Ovary (tissue), 3 donors: ENCODE measurements around the gene OR6B3.

ENCODE experiments used
- POLR2A ChIP-seq: fragments of 450-650 bp; IDR thresholded peaks from one replicate; pipeline ENCODE4 v1.6.1; 2017; ENCODE audit warnings: antibody characterized with exemption, mild to moderate bottlenecking, moderate library complexity
- TF ChIP-seq, protein P1 (sequence below), 3 donors: fragments of 450-650 bp in 2 of 3; fragments of 200-600 bp in 1 of 3; IDR thresholded peaks; one replicate each; pipeline versions ENCODE4 v1.5.1 to v1.8.0; 2016 to 2022; ENCODE audit warnings: antibody characterized with exemption in 3 of 3, mild to moderate bottlenecking in 1 of 3
- donor health status: DM: no; HTN: no; CAD: no.

DNA sequence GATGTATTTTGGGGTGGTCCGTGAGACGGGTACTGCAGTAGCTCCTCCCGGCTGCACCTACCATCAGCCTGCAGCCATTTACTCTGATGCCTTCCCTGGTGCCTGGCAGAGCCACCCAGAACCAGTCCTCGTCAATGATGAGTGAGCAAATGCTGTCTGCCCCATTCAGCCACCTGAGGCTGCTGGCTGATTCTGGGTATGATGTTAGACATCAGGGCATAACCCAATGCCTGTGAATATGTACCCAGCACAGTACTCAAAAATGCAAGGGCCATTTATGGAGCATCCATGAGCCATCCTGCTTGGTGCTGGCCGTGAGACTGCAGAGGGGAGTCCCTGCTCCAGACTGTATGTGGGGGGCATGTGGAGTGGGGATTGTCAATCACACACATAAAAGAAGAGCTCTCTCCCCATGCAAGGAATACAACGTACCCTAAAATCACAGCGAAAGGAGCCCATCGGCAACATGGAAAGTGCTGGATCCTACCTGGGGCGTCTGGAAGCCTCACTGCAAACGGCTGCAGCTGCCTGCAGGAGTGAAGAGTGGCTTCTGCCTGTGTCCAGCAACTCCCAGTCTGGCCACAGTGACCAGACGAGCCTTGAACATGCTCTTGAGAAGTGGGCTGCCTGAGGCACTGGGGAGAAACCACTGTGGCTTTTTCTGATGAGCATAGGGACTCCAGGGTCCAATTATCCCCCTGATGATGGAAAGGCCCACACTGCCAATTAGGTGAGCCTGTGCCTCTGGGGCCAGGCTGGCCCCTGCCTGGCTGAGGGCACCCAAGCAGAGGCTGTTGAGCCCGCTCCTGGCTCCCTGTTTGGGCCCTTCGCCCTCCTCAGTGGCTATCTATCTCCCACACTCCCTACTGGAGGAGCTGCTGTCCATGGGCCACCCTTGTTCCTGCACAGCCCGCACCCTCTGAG, 20.7 kb downstream of the OR6B3 start:
- TF ChIP-seq, protein P1, sequence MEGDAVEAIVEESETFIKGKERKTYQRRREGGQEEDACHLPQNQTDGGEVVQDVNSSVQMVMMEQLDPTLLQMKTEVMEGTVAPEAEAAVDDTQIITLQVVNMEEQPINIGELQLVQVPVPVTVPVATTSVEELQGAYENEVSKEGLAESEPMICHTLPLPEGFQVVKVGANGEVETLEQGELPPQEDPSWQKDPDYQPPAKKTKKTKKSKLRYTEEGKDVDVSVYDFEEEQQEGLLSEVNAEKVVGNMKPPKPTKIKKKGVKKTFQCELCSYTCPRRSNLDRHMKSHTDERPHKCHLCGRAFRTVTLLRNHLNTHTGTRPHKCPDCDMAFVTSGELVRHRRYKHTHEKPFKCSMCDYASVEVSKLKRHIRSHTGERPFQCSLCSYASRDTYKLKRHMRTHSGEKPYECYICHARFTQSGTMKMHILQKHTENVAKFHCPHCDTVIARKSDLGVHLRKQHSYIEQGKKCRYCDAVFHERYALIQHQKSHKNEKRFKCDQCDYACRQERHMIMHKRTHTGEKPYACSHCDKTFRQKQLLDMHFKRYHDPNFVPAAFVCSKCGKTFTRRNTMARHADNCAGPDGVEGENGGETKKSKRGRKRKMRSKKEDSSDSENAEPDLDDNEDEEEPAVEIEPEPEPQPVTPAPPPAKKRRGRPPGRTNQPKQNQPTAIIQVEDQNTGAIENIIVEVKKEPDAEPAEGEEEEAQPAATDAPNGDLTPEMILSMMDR (IDR thresholded peaks at IDR 0.05), result no peak
- no peak for TF ChIP-seq POLR2A
